HepG2 (cell line): ENCODE data around the gene ZNF773. TPM values are rescaled to one million over a fixed set of nuclear protein-coding genes. Genes with fewer than 3 reads are reported as not detected.

Experiments
- polyA plus RNA-seq, 8 experiments: library from polyadenylated mRNA; depleted of rRNA in 3 of 8; stranded (reverse) in 7 of 8; unstranded in 1 of 8; fragments of >200 nt; fragmentation: Illumina TruSeq in 4 of 8; extraction: Trizol in 4 of 8; gene quantifications; 2 replicates each; pipeline versions ENCODE4 v1.2.1 to v1.2.3, GENCODE V29; 2011 to 2016; ENCODE audit warnings: low read depth in 4 of 8, missing spikeins in 1 of 8, mixed read lengths in 1 of 8; ENCODE audit not compliant: insufficient read depth in 1 of 8
- small RNA-seq, 3 experiments: library from RNA; depleted of rRNA; stranded (forward); fragments of <200 nt; gene quantifications; one replicate each; pipeline ENCODE3, GENCODE V24; 2012; ENCODE audit warnings: low read depth in 2 of 3, low replicate concordance in 1 of 3; ENCODE audit not compliant: insufficient read length in 3 of 3, insufficient read depth in 2 of 3
- total RNA-seq, 5 experiments: library from RNA; depleted of rRNA; stranded (reverse); fragments of >200 nt; fragmentation: Illumina TruSeq; extraction: Trizol; gene quantifications; 2 replicates each; pipeline ENCODE4 v1.2.3, GENCODE V29; 2016; ENCODE audit warnings: low read depth in 1 of 5

ZNF773 gene
- total and polyA plus RNA-seq, 2 of the 13 experiments (the other 11 are each of a cell fraction or from before 2014, with no cell fraction given), result 5.7 to 6.7 TPM

Small RNA genes lying within 50 kb of the gene (small RNA-seq; reads per million reads assigned to genes)
- gene VN1R107P, result 0 reads per million in 3 experiments

Other genes starting within 250 kb of the ZNF773 start
- 44.8 and 76.3 TPM in 2 replicates for gene ZNF460, start 219.5 kb upstream of the ZNF773 start, total RNA-seq (2016; rRNA removed; fragmentation: Illumina TruSeq; extraction: Trizol)
- gene ZNF460, start 219.5 kb upstream of the ZNF773 start, polyA plus RNA-seq (2011; rRNA removed), result 14.5 and 15.3 TPM in 2 replicates
- gene ZNF543, start 179.5 kb upstream of the ZNF773 start, total RNA-seq (2016; rRNA removed; fragmentation: Illumina TruSeq; extraction: Trizol), result 8.9 and 10.4 TPM in 2 replicates
- gene ZNF543, start 179.5 kb upstream of the ZNF773 start, polyA plus RNA-seq (2011; rRNA removed), result 2.1 and 2.5 TPM in 2 replicates
- gene ZNF304, start 148.7 kb upstream of the ZNF773 start, total RNA-seq (2016; rRNA removed; fragmentation: Illumina TruSeq; extraction: Trizol), result 8.0 and 9.5 TPM in 2 replicates
- gene ZNF304, start 148.7 kb upstream of the ZNF773 start, polyA plus RNA-seq (2011; rRNA removed), result 3.4 and 3.6 TPM in 2 replicates
- 13.3 and 20.5 TPM in 2 replicates for gene TRAPPC2B, start 136.4 kb upstream of the ZNF773 start, total RNA-seq (2016; rRNA removed; fragmentation: Illumina TruSeq; extraction: Trizol)
- gene TRAPPC2B, start 136.4 kb upstream of the ZNF773 start, polyA plus RNA-seq (2011; rRNA removed), result 16.8 and 17.7 TPM in 2 replicates
- 2.1 and 2.6 TPM in 2 replicates for gene ZNF547, start 136.4 kb upstream of the ZNF773 start, total RNA-seq (2016; rRNA removed; fragmentation: Illumina TruSeq; extraction: Trizol)
- 2.0 and 2.2 TPM in 2 replicates for gene ZNF547, start 136.4 kb upstream of the ZNF773 start, polyA plus RNA-seq (2011; rRNA removed)
- 24.9 and 29.4 TPM in 2 replicates for gene ZNF548, start 110.1 kb upstream of the ZNF773 start, total RNA-seq (2016; rRNA removed; fragmentation: Illumina TruSeq; extraction: Trizol)
- 19.5 and 19.6 TPM in 2 replicates for gene ZNF548, start 110.1 kb upstream of the ZNF773 start, polyA plus RNA-seq (2011; rRNA removed)
- 10.1 and 14.0 TPM in 2 replicates for gene ZNF17, start 88.8 kb upstream of the ZNF773 start, total RNA-seq (2016; rRNA removed; fragmentation: Illumina TruSeq; extraction: Trizol)
- 3.0 and 3.7 TPM in 2 replicates for gene ZNF17, start 88.8 kb upstream of the ZNF773 start, polyA plus RNA-seq (2011; rRNA removed)
- 19.1 and 21.0 TPM in 2 replicates for gene ZNF749, start 64.6 kb upstream of the ZNF773 start, total RNA-seq (2016; rRNA removed; fragmentation: Illumina TruSeq; extraction: Trizol)
- gene ZNF749, start 64.6 kb upstream of the ZNF773 start, polyA plus RNA-seq (2011; rRNA removed), result 18.9 and 22.7 TPM in 2 replicates
- gene VN1R1, start 42.8 kb upstream of the ZNF773 start, total RNA-seq (2016; rRNA removed; fragmentation: Illumina TruSeq; extraction: Trizol), result 0.62 and 0.80 TPM in 2 replicates
- gene VN1R1, start 42.8 kb upstream of the ZNF773 start, polyA plus RNA-seq (2011; rRNA removed), result 0.87 and 1.0 TPM in 2 replicates
- 17.2 and 23.6 TPM in 2 replicates for gene ZNF772, start 22.4 kb upstream of the ZNF773 start, total RNA-seq (2016; rRNA removed; fragmentation: Illumina TruSeq; extraction: Trizol)
- 3.1 and 4.0 TPM in 2 replicates for gene ZNF772, start 22.4 kb upstream of the ZNF773 start, polyA plus RNA-seq (2011; rRNA removed)
- 8.8 and 9.0 TPM in 2 replicates for gene ZNF419, start 12.2 kb upstream of the ZNF773 start, total RNA-seq (2016; rRNA removed; fragmentation: Illumina TruSeq; extraction: Trizol)
- gene ZNF419, start 12.2 kb upstream of the ZNF773 start, polyA plus RNA-seq (2011; rRNA removed), result 8.5 and 11.1 TPM in 2 replicates
- 6.4 and 8.8 TPM in 2 replicates for gene ZNF549, start 27.4 kb downstream of the ZNF773 start, total RNA-seq (2016; rRNA removed; fragmentation: Illumina TruSeq; extraction: Trizol)
- gene ZNF549, start 27.4 kb downstream of the ZNF773 start, polyA plus RNA-seq (2011; rRNA removed), result 2.8 and 2.9 TPM in 2 replicates
- 8.0 and 8.6 TPM in 2 replicates for gene ZNF550, start 59.9 kb downstream of the ZNF773 start, total RNA-seq (2016; rRNA removed; fragmentation: Illumina TruSeq; extraction: Trizol)
- gene ZNF550, start 59.9 kb downstream of the ZNF773 start, polyA plus RNA-seq (2011; rRNA removed), result 9.1 and 12.1 TPM in 2 replicates
- 5.3 and 6.6 TPM in 2 replicates for gene ZNF416, start 79.0 kb downstream of the ZNF773 start, total RNA-seq (2016; rRNA removed; fragmentation: Illumina TruSeq; extraction: Trizol)
- 1.5 and 2.1 TPM in 2 replicates for gene ZNF416, start 79.0 kb downstream of the ZNF773 start, polyA plus RNA-seq (2011; rRNA removed)
- gene ZIK1, start 84.2 kb downstream of the ZNF773 start, total RNA-seq (2016; rRNA removed; fragmentation: Illumina TruSeq; extraction: Trizol), result 7.2 and 9.8 TPM in 2 replicates
- 1.9 and 2.1 TPM in 2 replicates for gene ZIK1, start 84.2 kb downstream of the ZNF773 start, polyA plus RNA-seq (2011; rRNA removed)
- 7.5 and 7.8 TPM in 2 replicates for gene ZNF530, start 99.9 kb downstream of the ZNF773 start, total RNA-seq (2016; rRNA removed; fragmentation: Illumina TruSeq; extraction: Trizol)
- 1.1 and 1.6 TPM in 2 replicates for gene ZNF530, start 99.9 kb downstream of the ZNF773 start, polyA plus RNA-seq (2011; rRNA removed)
- gene ZNF134, start 114.3 kb downstream of the ZNF773 start, total RNA-seq (2016; rRNA removed; fragmentation: Illumina TruSeq; extraction: Trizol), result 17.1 and 19.4 TPM in 2 replicates
- gene ZNF134, start 114.3 kb downstream of the ZNF773 start, polyA plus RNA-seq (2011; rRNA removed), result 6.8 and 7.1 TPM in 2 replicates
- gene ZNF211, start 133.2 kb downstream of the ZNF773 start, total RNA-seq (2016; rRNA removed; fragmentation: Illumina TruSeq; extraction: Trizol), result 11.2 and 12.2 TPM in 2 replicates
- gene ZNF211, start 133.2 kb downstream of the ZNF773 start, polyA plus RNA-seq (2011; rRNA removed), result 9.9 and 12.7 TPM in 2 replicates
- gene ZSCAN4, start 169.0 kb downstream of the ZNF773 start, total RNA-seq (2016; rRNA removed; fragmentation: Illumina TruSeq; extraction: Trizol), result 0.56 and 0.60 TPM in 2 replicates
- gene ZSCAN4, start 169.0 kb downstream of the ZNF773 start, polyA plus RNA-seq (2011; rRNA removed), result 0.68 and 0.73 TPM in 2 replicates
- 14.2 and 23.1 TPM in 2 replicates for gene ZNF551, start 182.0 kb downstream of the ZNF773 start, total RNA-seq (2016; rRNA removed; fragmentation: Illumina TruSeq; extraction: Trizol)
- gene ZNF551, start 182.0 kb downstream of the ZNF773 start, polyA plus RNA-seq (2011; rRNA removed), result 3.3 and 4.8 TPM in 2 replicates
- not detected in 2 replicates for gene ZNF154, start 209.3 kb downstream of the ZNF773 start, total RNA-seq (2016; rRNA removed; fragmentation: Illumina TruSeq; extraction: Trizol)
- not detected in 2 replicates for gene ZNF154, start 209.3 kb downstream of the ZNF773 start, polyA plus RNA-seq (2011; rRNA removed)
- not detected in 2 replicates for gene ZNF671, start 227.7 kb downstream of the ZNF773 start, total RNA-seq (2016; rRNA removed; fragmentation: Illumina TruSeq; extraction: Trizol)
- not detected in 2 replicates for gene ZNF671, start 227.7 kb downstream of the ZNF773 start, polyA plus RNA-seq (2011; rRNA removed)
- gene ZNF776, start 246.9 kb downstream of the ZNF773 start, total RNA-seq (2016; rRNA removed; fragmentation: Illumina TruSeq; extraction: Trizol), result 15.6 and 16.9 TPM in 2 replicates
- gene ZNF776, start 246.9 kb downstream of the ZNF773 start, polyA plus RNA-seq (2011; rRNA removed), result 7.6 and 8.2 TPM in 2 replicates